GM19438 (cell line): Measurements from ENCODE around the gene SNRPD3.
"Not testable (repeated sequence)": the region's sequence is repeated elsewhere in the genome, so short reads cannot be mapped to it uniquely, and the experiment has no call there.

Experiments
- ATAC-seq: cut with Tn5 transposase; IDR thresholded peaks from one replicate; pipeline ENCODE4 v1.9.1; 2021; ENCODE audit warnings: low read depth; ENCODE audit not compliant: unreplicated experiment

Gene SNRPD3

GRCh38 chr22:24606340-24606739 lies 50.5 kb downstream of the SNRPD3 start:
- not testable (repeated sequence) for ATAC-seq

- not testable (repeated sequence) for ATAC-seq
Measured at GRCh38 chr22:24607429-24607983, 51.7 kb downstream of the SNRPD3 start.

DNA sequence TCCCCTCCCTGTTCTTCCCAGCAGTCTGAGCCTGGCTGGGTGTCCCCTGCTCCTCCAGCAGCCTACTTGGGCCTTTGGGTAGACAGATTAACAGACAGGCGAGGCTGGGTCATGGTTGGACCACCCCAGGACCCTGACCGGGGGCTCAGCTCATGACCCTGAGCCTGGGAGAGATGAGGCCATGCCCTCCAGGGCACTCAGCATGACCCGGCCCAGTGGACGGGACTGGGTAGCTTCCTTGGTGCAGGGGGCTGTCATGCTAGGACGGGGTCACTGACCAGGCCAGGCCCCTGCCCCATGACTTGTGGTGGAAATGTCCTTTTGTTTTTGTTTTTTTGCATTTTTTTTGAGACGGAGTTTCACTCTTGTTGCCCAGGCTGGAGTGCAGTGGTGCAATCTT lies 52.5 kb downstream of the SNRPD3 start:
- not testable (repeated sequence) for ATAC-seq

GRCh38 chr22:24609888-24610287 lies 54.1 kb downstream of the SNRPD3 start:
- ATAC-seq, result not testable (repeated sequence)

- ATAC-seq, result not testable (repeated sequence)
Measured at GRCh38 chr22:24614794-24615193, 59.0 kb downstream of the SNRPD3 start.

- not testable (repeated sequence) for ATAC-seq
Measured at GRCh38 chr22:24621244-24621643, 65.4 kb downstream of the SNRPD3 start.

GRCh38 chr22:24622596-24622995 lies 66.8 kb downstream of the SNRPD3 start:
- not testable (repeated sequence) for ATAC-seq
